ENCODE data around the gene AJAP1. TPM values are rescaled to one million over a fixed set of nuclear protein-coding genes. Genes with fewer than 3 reads are reported as not detected.

AJAP1 gene
- total and polyA plus RNA-seq, 10 of the 15 experiments (the other 5 are each of a cell fraction or from before 2014, with no cell fraction given): not detected

- TF ChIP-seq ZBTB40 (IDR thresholded peaks at IDR 0.05; ENCODE audit: borderline replicate concordance): no peak
- TF ChIP-seq IKZF1 (conservative IDR thresholded peaks at IDR 0.05): no peak
Measured at GRCh38 chr1:4701276-4701675, 46.9 kb downstream of the AJAP1 start (continued).

GRCh38 chr1:4702464-4702863 lies 48.1 kb downstream of the AJAP1 start:
- FAIRE-seq: no peak
- intact Hi-C loops (cut with micrococcal nuclease; ENCODE audit: unreplicated experiment): no loop called here
- no peaks in the 10 kb centered on the region for H3K79me2 ChIP-seq (ENCODE audit: control insufficient read depth, insufficient read depth, low read length)
- TF ChIP-seq RAD51 (IDR thresholded peaks at IDR 0.05) (no peak), MYB (IDR thresholded peaks at IDR 0.05; ENCODE audit: borderline replicate concordance, low read depth, low read length) (no peak), ZNF207 (IDR thresholded peaks at IDR 0.05; ENCODE audit: borderline replicate concordance) (no peak), NRF1 (conservative IDR thresholded peaks at IDR 0.05; ENCODE audit: low read depth, low read length) (no peak), KAT2A (conservative IDR thresholded peaks at IDR 0.05; ENCODE audit: control insufficient read depth, low read depth, low read length) (no peak)
- no peak for DNase-seq (ENCODE audit: low read depth, low spot score)
- H3K9ac ChIP-seq (ENCODE audit: control insufficient read depth, insufficient read depth, low read length): no peak overlapping the region
- no peaks in the 10 kb centered on the region for H3K9me3 ChIP-seq (replicated peaks; ENCODE audit: control insufficient read depth, insufficient read depth, low read length)
- no peaks in the 10 kb centered on the region for H4K20me1 ChIP-seq (ENCODE audit: control insufficient read depth, insufficient read depth)
- ATAC-seq: no peak
- no peak overlapping the region for H3K4me3 ChIP-seq
- 28% methylated on average over 11 of the region's 12 CpGs for WGBS (ENCODE audit: insufficient coverage, insufficient replicate concordance, low lambda C conversion rate, missing lambda C conversion rate)
- no peaks in the 10 kb centered on the region for H3K36me3 ChIP-seq (ENCODE audit: control insufficient read depth in 2 of 2, insufficient read depth in 2 of 2, low read length in 1 of 2)
- ChIA-PET SMC1A (ENCODE audit: uncharacterized antibody, unreplicated experiment) (no interaction called here), POLR2A (no interaction called here), RAD21 (ENCODE audit: unreplicated experiment) (no interaction called here), CTCF (no interaction called here)
- in situ Hi-C loops (cut with MboI): no loop called here
- H3K27me3 ChIP-seq (replicated peaks in 1 of 2; ENCODE audit: control insufficient read depth in 2 of 2, insufficient read depth in 2 of 2, low read length in 1 of 2): no peaks in the 10 kb centered on the region
- no peak overlapping the region for H2AFZ ChIP-seq (ENCODE audit: control insufficient read depth, low read depth, low read length)
- H3K4me1 ChIP-seq (ENCODE audit: control insufficient read depth, insufficient read depth, low read length): no peaks in the 10 kb centered on the region
- no peak overlapping the region for H3K27ac ChIP-seq (ENCODE audit: control insufficient read depth, insufficient read depth)
- no TSS peak for BruUV-seq (replicated peaks)
- no peak overlapping the region for H3K4me2 ChIP-seq (ENCODE audit: control insufficient read depth, insufficient read depth)
